OCI-LY1 (cell line): Measurements from ENCODE around the gene SLFN13.

Experiments
- CTCF ChIP-seq: fragments of 200-600 bp; sonication (generic), shearing (Covaris generic); IDR thresholded peaks from 2 replicates; pipeline ENCODE4 v1.5.1; 2017; ENCODE audit warnings: mild to moderate bottlenecking, antibody characterized with exemption, low read length, moderate library complexity, mixed read lengths
- EZH2 ChIP-seq: fragments of 200-600 bp; sonication (generic), shearing (Covaris generic); IDR thresholded peaks from 2 replicates; pipeline ENCODE4 v1.8.0; 2017; ENCODE audit warnings: borderline replicate concordance, mixed run types, mild to moderate bottlenecking, antibody characterized with exemption, low read length, moderate library complexity, mixed read lengths

- TF ChIP-seq CTCF (no peak), EZH2 (no peak)
These were observed 61.1 kb downstream of the SLFN13 start for GRCh38 chr17:35387496-35387895.
